MG63 (cell line): Measurements from ENCODE around the gene NEDD4. TPM values are rescaled to one million over a fixed set of nuclear protein-coding genes. Genes with fewer than 3 reads are reported as not detected.
"Not testable (repeated sequence)": the region's sequence is repeated elsewhere in the genome, so short reads cannot be mapped to it uniquely, and the experiment has no call there.

Experiments used
- DNase-seq: peaks from one replicate; pipeline ENCODE4 v3.0.0-alpha.2; 2020
- H3K27me3 ChIP-seq: fragments of 250-450 bp; sonication (Bioruptor Pico); 2 replicates; pipeline ENCODE4 v1.5.1; 2020; ENCODE audit warnings: mild to moderate bottlenecking, moderate library complexity
- H3K36me3 ChIP-seq: fragments of 250-450 bp; sonication (Bioruptor Pico); 2 replicates; pipeline ENCODE4 v1.5.1; 2020; ENCODE audit warnings: mild to moderate bottlenecking, moderate library complexity
- H3K4me3 ChIP-seq: fragments of 250-450 bp; sonication (Bioruptor Pico); 2 replicates; pipeline ENCODE4 v1.5.1; 2020; ENCODE audit warnings: mild to moderate bottlenecking, moderate library complexity
- H3K9me3 ChIP-seq: fragments of 250-450 bp; sonication (Bioruptor Pico); 2 replicates; pipeline ENCODE4 v1.5.1; 2020; ENCODE audit warnings: mild to moderate bottlenecking, moderate library complexity
- total RNA-seq: library from RNA; depleted of rRNA; stranded (reverse); fragments of >200 nt; shearing (Covaris generic); gene quantifications from 2 replicates; pipeline ENCODE4 v1.2.3, GENCODE V29; 2014; ENCODE audit warnings: low replicate concordance

Gene NEDD4
- total RNA-seq, 1 experiment from 2014 or later = 9.9 TPM

- DNase-seq = no peak
- H3K27me3 ChIP-seq = no peaks in the 10 kb centered on the region
Observed at GRCh38 chr15:55989383-55989782, 4.0 kb downstream of the NEDD4 start.

GRCh38 chr15:55981582-55982249 is 11.7 kb downstream of the NEDD4 start:
- H3K9me3 ChIP-seq = no peaks in the 10 kb centered on the region; the same call in 1 of the 2 replicates
- H3K4me3 ChIP-seq = no peak overlapping the region
- peaks cover 15% of the 10 kb centered on the region for H3K36me3 ChIP-seq
- DNase-seq = no peak
- no peaks in the 10 kb centered on the region for H3K27me3 ChIP-seq

More at GRCh38 chr15:55989383-55989782, 4.0 kb downstream of the NEDD4 start:
- H3K9me3 ChIP-seq = no peaks in the 10 kb centered on the region; the same call in 1 of the 2 replicates
- no peak overlapping the region for H3K4me3 ChIP-seq
- H3K36me3 ChIP-seq = peaks cover 28% of the 10 kb centered on the region

GRCh38 chr15:55980511-55980910 is 12.9 kb downstream of the NEDD4 start:
- no peak for DNase-seq
- Histone ChIP-seq H3K36me3 (peaks cover 8% of the 10 kb centered on the region), H3K9me3 (no peaks in the 10 kb centered on the region; the same call in 1 of the 2 replicates), H3K27me3 (no peaks in the 10 kb centered on the region), H3K4me3 (no peak overlapping the region)

GRCh38 chr15:55977231-55977630 is 16.2 kb downstream of the NEDD4 start:
- Histone ChIP-seq H3K27me3 (no peaks in the 10 kb centered on the region), H3K9me3 (peaks cover 7% of the 10 kb centered on the region), H3K4me3 (no peak overlapping the region), H3K36me3 (no peaks in the 10 kb centered on the region)
- DNase-seq = no peak

GRCh38 chr15:55970286-55970685 is 23.1 kb downstream of the NEDD4 start:
- Histone ChIP-seq H3K27me3 (no peaks in the 10 kb centered on the region), H3K36me3 (peaks cover 4% of the 10 kb centered on the region), H3K4me3 (no peak overlapping the region), H3K9me3 (peaks cover 7% of the 10 kb centered on the region)
- DNase-seq = no peak

- Histone ChIP-seq H3K36me3 (peaks cover 9% of the 10 kb centered on the region), H3K27me3 (no peaks in the 10 kb centered on the region), H3K4me3 (no peak overlapping the region), H3K9me3 (peaks cover 7% of the 10 kb centered on the region)
- no peak for DNase-seq
Observed at GRCh38 chr15:55969582-55969981, 23.8 kb downstream of the NEDD4 start.

GRCh38 chr15:55968923-55969322 is 24.5 kb downstream of the NEDD4 start:
- H3K36me3 ChIP-seq = peaks cover 9% of the 10 kb centered on the region
- no peaks in the 10 kb centered on the region for H3K27me3 ChIP-seq
- no peak overlapping the region for H3K4me3 ChIP-seq
- no peak for DNase-seq
- H3K9me3 ChIP-seq = peaks cover 2% of the 10 kb centered on the region

GRCh38 chr15:55965091-55965490 is 28.3 kb downstream of the NEDD4 start:
- DNase-seq = no peak
- Histone ChIP-seq H3K36me3 (peaks cover 9% of the 10 kb centered on the region), H3K9me3 (no peaks in the 10 kb centered on the region), H3K4me3 (no peak overlapping the region), H3K27me3 (no peaks in the 10 kb centered on the region)

- H3K36me3 ChIP-seq = peaks cover 14% of the 10 kb centered on the region
- H3K27me3 ChIP-seq = no peaks in the 10 kb centered on the region
- H3K9me3 ChIP-seq = no peaks in the 10 kb centered on the region
- DNase-seq = no peak
- H3K4me3 ChIP-seq = no peak overlapping the region
Observed at GRCh38 chr15:55960946-55961345, 32.5 kb downstream of the NEDD4 start.

- Histone ChIP-seq H3K9me3 (no peaks in the 10 kb centered on the region), H3K4me3 (no peak overlapping the region), H3K36me3 (peaks cover 9% of the 10 kb centered on the region), H3K27me3 (no peaks in the 10 kb centered on the region)
- DNase-seq = no peak
Observed at GRCh38 chr15:55959744-55960447, 33.5 kb downstream of the NEDD4 start.

- DNase-seq = no peak
- Histone ChIP-seq H3K36me3 (peaks cover 7% of the 10 kb centered on the region; the same call in 1 of the 2 replicates), H3K4me3 (no peak overlapping the region), H3K27me3 (no peaks in the 10 kb centered on the region), H3K9me3 (no peaks in the 10 kb centered on the region)
Observed at GRCh38 chr15:55958349-55958748, 35.1 kb downstream of the NEDD4 start.

- Histone ChIP-seq H3K27me3 (no peaks in the 10 kb centered on the region), H3K4me3 (no peak overlapping the region), H3K9me3 (no peaks in the 10 kb centered on the region), H3K36me3 (peaks cover 5% of the 10 kb centered on the region; the same call in 1 of the 2 replicates)
- DNase-seq = no peak
Observed at GRCh38 chr15:55954862-55955605, 38.4 kb downstream of the NEDD4 start.

- not testable (repeated sequence) for H3K9me3 ChIP-seq, DNase-seq, H3K36me3 ChIP-seq, H3K27me3 ChIP-seq, H3K4me3 ChIP-seq
Observed at GRCh38 chr15:55952501-55953274, 40.7 kb downstream of the NEDD4 start.

- not testable (repeated sequence) for H3K9me3 ChIP-seq, DNase-seq, H3K4me3 ChIP-seq, H3K27me3 ChIP-seq
- H3K36me3 ChIP-seq = peaks cover 14% of the 10 kb centered on the region; the same call in 1 of the 2 replicates
Observed at GRCh38 chr15:55944606-55945005, 48.8 kb downstream of the NEDD4 start.

GRCh38 chr15:55942332-55942731 is 51.1 kb downstream of the NEDD4 start:
- Histone ChIP-seq H3K9me3 (peaks cover 9% of the 10 kb centered on the region), H3K4me3 (no peak overlapping the region), H3K27me3 (no peaks in the 10 kb centered on the region), H3K36me3 (peaks cover 16% of the 10 kb centered on the region; the same call in 1 of the 2 replicates)
- DNase-seq = no peak

GRCh38 chr15:55937040-55937439 is 56.4 kb downstream of the NEDD4 start:
- Histone ChIP-seq H3K9me3 (peaks cover 11% of the 10 kb centered on the region), H3K4me3 (no peak overlapping the region), H3K27me3 (no peaks in the 10 kb centered on the region), H3K36me3 (peaks cover 11% of the 10 kb centered on the region)
- no peak for DNase-seq
